GM18520 (cell line): ENCODE measurements around the gene OTOP1.
"Not testable (repeated sequence)": the region's sequence is repeated elsewhere in the genome, so short reads cannot be mapped to it uniquely, and the experiment has no call there.

Source experiments
- ATAC-seq: cut with Tn5 transposase; IDR thresholded peaks from one replicate; pipeline ENCODE4 v1.9.1; 2021; ENCODE audit not compliant: unreplicated experiment

Gene OTOP1

DNA sequence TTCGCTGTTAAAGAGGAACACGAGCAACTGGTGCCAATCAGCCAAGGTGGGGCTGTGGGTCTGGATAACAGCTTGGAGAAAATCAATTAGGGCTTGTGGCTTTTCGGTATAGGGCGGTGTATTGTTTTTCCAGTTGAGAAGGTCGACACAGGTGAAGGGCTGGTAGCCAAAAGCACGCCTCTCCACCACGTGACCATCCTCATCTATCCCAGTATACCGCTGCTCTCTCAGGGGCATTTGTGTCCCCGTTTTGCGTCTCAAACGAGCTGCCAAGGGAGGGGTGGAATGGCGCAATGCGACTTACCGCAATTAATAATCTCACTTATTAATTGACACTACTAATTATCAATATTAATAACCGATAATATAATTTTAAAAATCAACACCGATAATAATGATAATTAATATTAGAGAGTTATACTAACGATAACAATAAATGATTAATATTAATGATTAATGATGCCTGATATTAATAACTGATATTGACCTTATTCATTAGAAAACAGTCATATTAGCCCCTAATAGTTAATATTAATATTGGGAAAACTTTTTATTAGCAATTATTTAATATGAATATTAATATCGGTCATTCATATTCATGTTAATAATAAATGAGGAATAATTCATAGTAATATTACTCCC is 62.1 kb downstream of the OTOP1 start:
- ATAC-seq, result not testable (repeated sequence)

DNA sequence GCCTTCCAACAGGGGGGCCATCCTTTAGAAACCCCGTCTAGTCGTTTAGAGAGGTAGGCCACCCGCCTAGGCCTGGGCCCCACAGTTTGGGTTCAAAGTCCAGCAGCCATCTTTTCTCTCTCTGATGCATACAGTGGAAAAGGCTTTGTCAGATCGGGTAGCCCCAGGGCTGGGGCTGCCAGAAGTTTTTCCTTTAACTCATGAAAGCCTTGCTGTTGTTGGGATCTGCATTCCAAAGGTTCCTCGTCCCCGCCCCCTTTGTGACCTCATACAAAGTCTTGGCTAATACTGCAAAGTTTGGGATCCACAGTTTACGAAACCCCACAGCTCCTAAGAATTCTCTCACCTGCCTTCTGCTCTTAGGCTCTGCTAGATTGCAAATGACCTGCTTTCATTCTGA is 64.5 kb downstream of the OTOP1 start:
- ATAC-seq, result not testable (repeated sequence)

DNA sequence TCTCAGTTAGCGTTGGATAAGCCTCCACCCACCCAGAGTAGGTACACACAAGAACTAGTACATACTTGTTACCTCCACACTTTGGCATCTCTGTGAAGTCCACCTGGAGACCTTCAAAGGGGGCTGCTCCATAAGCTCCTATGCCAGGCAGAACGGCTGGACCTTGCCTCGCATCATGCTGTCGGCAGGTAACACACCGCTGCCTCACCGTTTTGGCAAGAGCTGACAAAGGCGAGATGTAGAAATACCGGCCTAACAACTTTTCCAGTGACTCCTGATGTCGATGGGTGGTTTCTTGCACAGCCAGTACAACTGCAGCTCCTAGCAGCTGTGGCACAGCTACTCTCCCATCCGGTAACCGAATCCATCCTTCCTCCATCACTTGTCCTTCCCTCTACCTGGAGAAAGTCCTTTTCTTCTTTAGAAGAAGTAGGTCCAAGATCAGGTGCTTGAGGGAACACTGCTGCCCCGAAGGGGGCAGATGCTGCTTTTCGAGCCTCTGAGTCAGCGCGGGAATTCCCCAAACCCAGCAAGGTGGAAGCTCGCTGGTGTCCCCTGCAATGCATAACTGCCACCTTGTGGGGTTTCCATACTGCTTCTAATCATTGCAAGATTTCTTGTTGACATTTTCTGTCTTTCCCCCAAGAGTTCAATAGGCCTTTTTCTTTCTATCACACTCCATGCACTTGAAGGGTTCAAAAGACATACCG is 65.6 kb downstream of the OTOP1 start:
- ATAC-seq, result not testable (repeated sequence)

DNA sequence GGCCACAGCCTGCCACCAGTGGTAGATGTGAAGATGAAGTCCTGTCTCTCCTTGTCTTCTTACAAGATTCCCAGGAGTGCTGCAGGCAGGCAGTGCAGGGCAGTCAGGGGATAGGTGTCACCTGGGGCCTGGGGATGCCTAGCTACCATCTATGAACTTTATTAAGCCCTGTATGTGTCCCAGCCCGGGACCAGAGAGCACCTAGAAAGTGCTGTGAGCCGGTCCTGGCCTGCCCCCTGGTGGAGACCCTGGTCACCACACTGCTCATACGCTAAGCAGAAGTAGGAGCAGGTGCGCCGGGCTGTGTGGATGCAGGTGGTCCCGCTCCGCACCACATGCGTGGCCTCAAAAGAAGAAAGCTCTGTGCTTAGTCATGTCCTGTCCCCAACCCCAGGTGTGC is 81.1 kb downstream of the OTOP1 start:
- ATAC-seq, result not testable (repeated sequence)

DNA sequence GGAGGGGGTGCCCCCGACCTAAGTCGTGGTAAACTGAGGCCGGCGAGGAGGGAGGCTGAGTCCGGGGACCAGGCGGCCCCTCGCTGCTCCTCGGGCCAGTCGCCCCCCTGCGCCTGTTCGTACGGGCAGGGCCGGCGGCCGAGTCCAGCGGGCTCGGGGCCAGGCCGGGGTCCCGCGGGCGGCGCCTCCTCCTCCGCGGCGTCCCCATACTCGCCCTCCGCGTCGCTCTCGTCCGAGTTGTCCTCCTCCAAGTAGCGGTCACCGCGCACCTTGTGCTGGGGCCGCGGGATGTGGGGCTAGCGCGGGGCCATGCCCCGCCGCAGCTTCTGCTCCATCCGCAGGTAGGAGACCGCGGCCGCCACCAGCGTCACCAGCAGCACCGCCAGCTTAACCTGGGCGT is 83.4 kb downstream of the OTOP1 start:
- not testable (repeated sequence) for ATAC-seq

DNA sequence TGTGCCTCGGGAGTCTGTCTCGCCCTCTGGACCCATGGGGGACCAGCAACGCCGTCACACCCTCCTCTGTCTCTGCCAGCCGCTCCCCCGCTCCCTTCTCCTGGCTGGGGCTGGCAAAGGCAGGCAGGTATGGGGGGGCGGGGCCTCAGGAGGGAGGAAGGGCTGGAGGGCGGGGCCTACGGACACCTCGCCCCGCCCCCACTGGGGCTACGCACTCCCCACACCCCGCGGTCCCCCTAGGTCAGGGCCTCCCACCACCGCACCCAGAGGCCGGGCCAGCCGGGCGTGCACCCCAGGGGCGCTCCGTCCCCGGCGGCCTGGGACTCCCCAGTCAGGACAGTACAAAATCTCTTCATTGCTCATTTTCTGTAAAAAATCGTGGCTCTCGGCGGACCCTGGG is 84.0 kb downstream of the OTOP1 start:
- ATAC-seq, result not testable (repeated sequence)

DNA sequence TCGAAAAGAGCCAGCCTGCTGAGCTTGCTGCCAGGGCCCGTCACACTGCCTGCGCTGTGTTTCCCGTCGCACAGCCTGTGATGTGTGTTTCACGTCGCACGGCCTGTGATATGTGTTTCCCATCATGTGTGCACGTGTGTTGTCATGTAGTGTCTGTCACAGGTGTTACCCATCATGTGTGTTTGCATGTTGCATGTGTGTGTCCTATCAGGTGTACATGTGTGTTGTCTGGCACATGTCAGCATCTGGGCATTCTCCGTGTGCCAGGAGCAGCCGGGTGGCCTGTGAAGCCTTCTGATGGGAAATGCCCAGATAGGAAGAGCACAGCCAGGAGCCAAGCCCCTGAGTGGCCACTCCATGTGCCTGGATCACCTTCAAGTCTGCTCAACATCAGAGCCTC is 85.5 kb downstream of the OTOP1 start:
- ATAC-seq, result not testable (repeated sequence)
